OCI-LY1 (cell line): Measurements from ENCODE around the gene MPRIP.

ENCODE experiments used
- EZH2 ChIP-seq: fragments of 200-600 bp; sonication (generic), shearing (Covaris generic); IDR thresholded peaks from 2 replicates; pipeline ENCODE4 v1.8.0; 2017; ENCODE audit warnings: borderline replicate concordance, mixed run types, mild to moderate bottlenecking, antibody characterized with exemption, low read length, moderate library complexity, mixed read lengths
- TF ChIP-seq, protein P1 (sequence below): fragments of 200-600 bp; sonication (generic), shearing (Covaris generic); IDR thresholded peaks from 2 replicates; pipeline ENCODE4 v1.5.1; 2017; ENCODE audit warnings: mild to moderate bottlenecking, antibody characterized with exemption, low read length, moderate library complexity, mixed read lengths

DNA sequence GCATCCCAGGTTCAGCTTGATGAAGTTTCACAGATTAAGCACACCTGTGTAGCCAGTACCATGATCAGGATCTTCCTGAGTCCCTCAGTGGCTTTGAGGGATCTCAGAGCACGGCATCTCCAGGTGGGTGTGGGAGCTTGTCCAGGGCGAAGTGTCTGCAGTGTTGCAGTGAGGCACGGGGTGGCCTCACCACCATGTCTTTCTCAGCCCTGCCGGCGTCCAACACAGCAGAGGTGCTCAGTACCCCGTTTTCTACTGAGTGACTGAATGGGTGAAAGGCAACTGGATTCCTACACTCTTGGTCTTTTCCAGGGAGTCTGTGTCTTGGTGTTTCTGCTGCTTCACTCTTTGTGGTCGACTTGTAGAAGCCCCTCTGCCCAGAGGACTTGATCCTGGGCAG, 63.7 kb downstream of the MPRIP start:
- TF ChIP-seq, protein P1, sequence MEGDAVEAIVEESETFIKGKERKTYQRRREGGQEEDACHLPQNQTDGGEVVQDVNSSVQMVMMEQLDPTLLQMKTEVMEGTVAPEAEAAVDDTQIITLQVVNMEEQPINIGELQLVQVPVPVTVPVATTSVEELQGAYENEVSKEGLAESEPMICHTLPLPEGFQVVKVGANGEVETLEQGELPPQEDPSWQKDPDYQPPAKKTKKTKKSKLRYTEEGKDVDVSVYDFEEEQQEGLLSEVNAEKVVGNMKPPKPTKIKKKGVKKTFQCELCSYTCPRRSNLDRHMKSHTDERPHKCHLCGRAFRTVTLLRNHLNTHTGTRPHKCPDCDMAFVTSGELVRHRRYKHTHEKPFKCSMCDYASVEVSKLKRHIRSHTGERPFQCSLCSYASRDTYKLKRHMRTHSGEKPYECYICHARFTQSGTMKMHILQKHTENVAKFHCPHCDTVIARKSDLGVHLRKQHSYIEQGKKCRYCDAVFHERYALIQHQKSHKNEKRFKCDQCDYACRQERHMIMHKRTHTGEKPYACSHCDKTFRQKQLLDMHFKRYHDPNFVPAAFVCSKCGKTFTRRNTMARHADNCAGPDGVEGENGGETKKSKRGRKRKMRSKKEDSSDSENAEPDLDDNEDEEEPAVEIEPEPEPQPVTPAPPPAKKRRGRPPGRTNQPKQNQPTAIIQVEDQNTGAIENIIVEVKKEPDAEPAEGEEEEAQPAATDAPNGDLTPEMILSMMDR = no peak
- TF ChIP-seq EZH2 = no peak
